A549 (cell line): ENCODE data around the gene CCDC70. TPM values are rescaled to one million over a fixed set of nuclear protein-coding genes. Genes with fewer than 3 reads are reported as not detected.

Experiments used
- ATAC-seq, 2 experiments: fragments of 200-7000 bp in 1 of 2; fragments of >200 bp in 1 of 2; cut with Nextera tagmentation in 1 of 2; cut with Tn5 transposase in 1 of 2; 3 replicates each; pipeline versions ENCODE4 v1.8.0 to v1.9.1; 2018 to 2020; ENCODE audit warnings: mild to moderate bottlenecking in 1 of 2, moderate library complexity in 1 of 2
- CTCF ChIA-PET: fragments of 300-600 bp; sonication (Branson Sonifier 250); formaldehyde crosslinking; extraction: SDS; loops from one replicate; lab custom pipeline; 2021; ENCODE audit warnings: antibody characterized with exemption, inconsistent platforms; lab: Yijun Ruan, JAX
- POLR2A ChIA-PET: fragments of 350-600 bp; formaldehyde crosslinking; extraction: SDS; loops from one replicate; lab custom pipeline; 2021; ENCODE audit warnings: antibody characterized with exemption, inconsistent platforms; lab: Yijun Ruan, JAX
- DNase-seq, 2 experiments: peaks; one replicate each; pipeline versions ENCODE4 v3.0.0 to v3.0.0-alpha.2; 2011 to 2016; ENCODE audit warnings: low read depth in 1 of 2, low spot score in 1 of 2
- FAIRE-seq: peaks from 2 replicates; lab custom pipeline; 2011; peaks lifted over from hg19 to GRCh38; lab: Jason Lieb, UNC
- H3K27ac ChIP-seq, 2 experiments: fragments of >200 bp; sonication (Bioruptor Twin); formaldehyde crosslinking; 3 replicates each; pipeline ENCODE4 v1.5.1; 2016 to 2017
- H3K4me1 ChIP-seq: fragments of >200 bp; sonication (Bioruptor Twin); formaldehyde crosslinking; 3 replicates; pipeline ENCODE4 v1.6.1; 2016
- H3K4me2 ChIP-seq: fragments of >200 bp; sonication (Bioruptor Twin); formaldehyde crosslinking; 3 replicates; pipeline ENCODE4 v1.6.1; 2016
- H3K4me3 ChIP-seq: fragments of >200 bp; sonication (Bioruptor Twin); formaldehyde crosslinking; 3 replicates; pipeline ENCODE4 v1.5.1; 2016
- H3K9me3 ChIP-seq: fragments of >200 bp; sonication (Bioruptor Twin); formaldehyde crosslinking; 3 replicates; pipeline ENCODE4 v1.6.1; 2016
- BHLHE40 ChIP-seq: IDR thresholded peaks from 2 replicates; pipeline ENCODE4 v1.6.1; 2012; ENCODE audit warnings: low read depth, low read length, inconsistent platforms
- CBX2 ChIP-seq: fragments of 200-600 bp; sonication (generic); IDR thresholded peaks from 2 replicates; pipeline ENCODE4 v1.6.1; 2016; ENCODE audit warnings: low read depth, mild to moderate bottlenecking, borderline replicate concordance
- CBX8 ChIP-seq: fragments of 200-600 bp; sonication (generic); IDR thresholded peaks from 2 replicates; pipeline ENCODE4 v1.6.1; 2016
- CEBPB ChIP-seq, 2 experiments: fragments of >200 bp in 1 of 2; sonication (Bioruptor Twin) in 1 of 2; formaldehyde crosslinking in 1 of 2; IDR thresholded peaks; 2 replicates each; pipeline ENCODE4 v1.6.1; 2012 to 2016
- EP300 ChIP-seq, 2 experiments: fragments of >200 bp; sonication (Bioruptor Twin); formaldehyde crosslinking; IDR thresholded peaks; 2 replicates in 1 of 2; 3 replicates in 1 of 2; pipeline ENCODE4 v1.6.1; 2016 to 2017
- ESRRA ChIP-seq: fragments of 150-350 bp; IDR thresholded peaks from 2 replicates; pipeline ENCODE4 v1.6.1; 2014; ENCODE audit warnings: mild to moderate bottlenecking, low read length, borderline replicate concordance
- FOSB ChIP-seq: fragments of 250-450 bp; sonication (Bioruptor Pico); IDR thresholded peaks from 2 replicates; pipeline ENCODE4 v1.5.0; 2020; ENCODE audit warnings: mild to moderate bottlenecking, moderate library complexity
- FOSL2 ChIP-seq, 2 experiments: fragments of 450-650 bp in 1 of 2; fragments of >200 bp in 1 of 2; sonication (Bioruptor Twin) in 1 of 2; formaldehyde crosslinking; IDR thresholded peaks; 2 replicates each; pipeline versions ENCODE4 v1.5.0 to v1.6.1; 2016 to 2020; ENCODE audit warnings: mild to moderate bottlenecking in 1 of 2, moderate library complexity in 1 of 2
- HOXA7 ChIP-seq: fragments of 250-450 bp; sonication (Bioruptor Pico); IDR thresholded peaks from 2 replicates; pipeline ENCODE4 v1.5.0; 2020; ENCODE audit warnings: mild to moderate bottlenecking, moderate library complexity
- HOXB5 ChIP-seq: fragments of 250-450 bp; sonication (Bioruptor Pico); IDR thresholded peaks from 2 replicates; pipeline ENCODE4 v1.5.0; 2020; ENCODE audit warnings: mild to moderate bottlenecking, moderate library complexity
- KDM5A ChIP-seq: fragments of 200-600 bp; sonication (generic); IDR thresholded peaks from 2 replicates; pipeline ENCODE4 v1.6.1; 2016; ENCODE audit warnings: antibody characterized with exemption, mild to moderate bottlenecking
- NFE2L2 ChIP-seq: fragments of 150-350 bp; conservative IDR thresholded peaks from 2 replicates; pipeline ENCODE4 v1.6.1; 2014; ENCODE audit warnings: low read length
- RARB ChIP-seq: fragments of 250-450 bp; sonication (Bioruptor Pico); IDR thresholded peaks from 2 replicates; pipeline ENCODE4 v1.8.0; 2021; ENCODE audit warnings: mild to moderate bottlenecking, moderate library complexity
- RFX5 ChIP-seq: fragments of 450-650 bp; IDR thresholded peaks from 2 replicates; pipeline ENCODE4 v1.7.1; 2014; ENCODE audit warnings: antibody characterized with exemption, mild to moderate bottlenecking, moderate library complexity
- RNF2 ChIP-seq: fragments of 200-600 bp; sonication (generic); IDR thresholded peaks from 2 replicates; pipeline ENCODE4 v1.6.1; 2016; ENCODE audit warnings: low read depth, mild to moderate bottlenecking, antibody characterized with exemption, moderate library complexity, borderline replicate concordance
- ZC3H11A ChIP-seq: fragments of 450-650 bp; IDR thresholded peaks from 2 replicates; pipeline ENCODE4 v1.6.1; 2014; ENCODE audit warnings: antibody characterized with exemption, mild to moderate bottlenecking
- ZFP36 ChIP-seq: fragments of 450-650 bp; IDR thresholded peaks from 2 replicates; pipeline ENCODE4 v1.6.1; 2014; ENCODE audit warnings: borderline replicate concordance; ENCODE audit not compliant: partially characterized antibody
- WGBS: methylation state at CpG from one replicate; pipeline ENCODE4 v1.1.6; 2017; ENCODE audit errors: missing lambda C conversion rate; 5-methylcytosine and 5-hydroxymethylcytosine counted together
- polyA plus RNA-seq, 4 experiments: library from polyadenylated mRNA; depleted of rRNA in 3 of 4; stranded (reverse); fragments of >200 nt; fragmentation: RNase III in 1 of 4; extraction: RNeasy Plus Mini Kit Qiagen cat#74134 plus additional on column Dnase treatment in 1 of 4; gene quantifications; 2 replicates in 3 of 4; 3 replicates in 1 of 4; pipeline ENCODE4 v1.2.3, GENCODE V29; 2011 to 2017
- TF ChIP-seq, protein P1 (sequence below): fragments of 450-650 bp; IDR thresholded peaks from 2 replicates; pipeline ENCODE4 v1.6.1; 2014; ENCODE audit warnings: antibody characterized with exemption
- TF ChIP-seq, protein P2 (sequence below): fragments of 200-600 bp; sonication (generic); IDR thresholded peaks from 2 replicates; pipeline ENCODE4 v1.6.1; 2016; ENCODE audit warnings: antibody characterized with exemption, mild to moderate bottlenecking, moderate library complexity
- TF ChIP-seq, protein P3 (sequence below): IDR thresholded peaks from 2 replicates; pipeline ENCODE4 v1.6.1; 2012

CCDC70 gene
- polyA plus RNA-seq, 2 of the 4 experiments (the other 2 are of a cell fraction) = not detected

DNA sequence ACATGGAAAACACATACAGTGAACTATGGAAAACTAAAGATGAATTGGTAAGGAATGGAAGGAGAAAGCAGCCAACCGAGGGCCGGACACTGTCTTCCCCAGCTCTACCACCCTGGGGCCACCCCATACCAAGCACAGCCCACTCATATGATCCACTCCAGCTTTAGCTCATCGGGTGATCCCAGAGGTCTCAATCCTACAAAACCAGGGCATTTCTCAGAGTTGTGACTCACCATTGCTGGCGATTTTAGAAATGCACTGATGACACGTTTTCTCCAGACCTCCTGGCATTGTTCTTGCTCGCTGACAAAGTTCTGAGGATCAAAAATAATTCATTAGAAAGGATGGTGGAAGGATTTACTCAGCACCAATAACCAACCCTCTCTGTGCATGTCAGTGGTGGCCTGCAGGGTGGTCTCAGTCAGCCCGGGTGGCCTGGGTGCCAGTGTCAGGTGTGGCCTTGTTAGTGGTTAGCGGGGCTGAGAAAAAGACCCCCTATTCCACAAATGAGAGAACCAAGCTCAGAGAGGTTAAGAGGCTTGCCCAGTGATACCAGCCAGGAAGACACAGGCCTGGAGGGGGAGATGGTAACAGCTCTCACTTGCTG, 23.4 kb upstream of the CCDC70 start:
- Histone ChIP-seq H3K4me2 (no peak overlapping the region), H3K27ac (no peak overlapping the region), H3K4me1 (no peaks in the 10 kb centered on the region), H3K9me3 (no peaks in the 10 kb centered on the region), H3K4me3 (no peak overlapping the region)
- no peak for TF ChIP-seq CBX2
- no peak for TF ChIP-seq HOXA7 (CRISPR knock-in tag)
- TF ChIP-seq ZFP36 = no peak
- no peak for TF ChIP-seq ZC3H11A
- no peak for TF ChIP-seq RARB (CRISPR knock-in tag)
- TF ChIP-seq NFE2L2 = no peak
- TF ChIP-seq, protein P1, sequence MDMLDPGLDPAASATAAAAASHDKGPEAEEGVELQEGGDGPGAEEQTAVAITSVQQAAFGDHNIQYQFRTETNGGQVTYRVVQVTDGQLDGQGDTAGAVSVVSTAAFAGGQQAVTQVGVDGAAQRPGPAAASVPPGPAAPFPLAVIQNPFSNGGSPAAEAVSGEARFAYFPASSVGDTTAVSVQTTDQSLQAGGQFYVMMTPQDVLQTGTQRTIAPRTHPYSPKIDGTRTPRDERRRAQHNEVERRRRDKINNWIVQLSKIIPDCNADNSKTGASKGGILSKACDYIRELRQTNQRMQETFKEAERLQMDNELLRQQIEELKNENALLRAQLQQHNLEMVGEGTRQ = no peak
- no peak for TF ChIP-seq FOSB (CRISPR knock-in tag)
- no peak for TF ChIP-seq CBX8
- DNase-seq (no peak), ATAC-seq (no peak), FAIRE-seq (no peak)
- POLR2A ChIA-PET = no interaction called here
- WGBS = 68% methylated on average over 7 of the region's 8 CpGs
- CTCF ChIA-PET = interaction anchor here (1.0 to 1.5 kb wide), 4 partner anchors 9 to 290 kb away, joined by 3 to 4 read pairs (median 3); no protein-coding TSS in a partner anchor

DNA sequence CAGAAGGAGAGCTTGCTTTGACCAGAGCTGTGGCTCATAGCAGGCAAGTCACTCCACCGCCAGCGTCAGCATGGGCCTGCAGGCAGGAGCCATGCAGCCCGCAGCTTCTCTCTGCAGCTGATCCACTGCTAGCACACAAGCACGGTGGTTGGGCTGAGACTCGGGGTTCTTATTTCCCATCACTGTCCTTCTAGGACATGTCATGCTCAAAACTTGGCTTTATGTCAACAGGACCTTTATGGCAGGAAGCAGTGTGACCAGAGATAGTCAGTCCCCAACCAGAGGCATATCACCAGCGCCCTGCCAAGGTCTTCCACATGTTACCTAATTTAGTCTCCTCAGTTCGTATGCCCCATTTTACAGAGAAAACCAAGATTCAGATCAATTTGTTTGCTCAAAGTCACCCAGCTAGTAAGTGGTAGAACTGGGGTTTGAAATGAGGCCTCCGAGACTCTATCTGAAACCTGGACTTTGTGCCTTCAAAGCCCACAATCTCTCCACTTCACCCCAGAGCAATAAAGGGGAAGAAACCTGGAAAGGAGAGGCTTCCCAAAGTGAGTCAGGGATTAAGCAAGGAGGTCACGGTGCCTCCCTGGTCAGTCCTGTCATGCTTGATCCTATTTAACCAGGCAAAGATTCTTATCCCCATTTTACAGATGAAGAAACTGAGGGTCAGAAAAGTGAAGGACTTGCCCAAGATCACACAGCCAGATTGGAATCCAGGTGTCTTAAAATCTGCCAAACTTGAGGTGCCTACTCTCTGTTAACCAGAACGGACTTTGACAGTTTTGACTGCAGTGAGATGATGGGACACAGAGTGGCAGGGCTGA, 21.8 kb upstream of the CCDC70 start:
- no peak overlapping the region for H3K27ac ChIP-seq
- no peak for TF ChIP-seq BHLHE40
- no peak for TF ChIP-seq ESRRA
- TF ChIP-seq FOSL2 (IDR thresholded peaks at IDR 0.05) = no peak
- no peak for TF ChIP-seq FOSL2 (CRISPR knock-in tag; IDR thresholded peaks at IDR 0.05)
- TF ChIP-seq FOSB (CRISPR knock-in tag) = no peak
- TF ChIP-seq, protein P1 = no peak
- no peak for TF ChIP-seq ZFP36
- TF ChIP-seq EP300 (IDR thresholded peaks at IDR 0.05) = no peak
- no peak for TF ChIP-seq CEBPB (IDR thresholded peaks at IDR 0.05)
- TF ChIP-seq RNF2 = no peak
- TF ChIP-seq RFX5 = no peak
- TF ChIP-seq, protein P2, sequence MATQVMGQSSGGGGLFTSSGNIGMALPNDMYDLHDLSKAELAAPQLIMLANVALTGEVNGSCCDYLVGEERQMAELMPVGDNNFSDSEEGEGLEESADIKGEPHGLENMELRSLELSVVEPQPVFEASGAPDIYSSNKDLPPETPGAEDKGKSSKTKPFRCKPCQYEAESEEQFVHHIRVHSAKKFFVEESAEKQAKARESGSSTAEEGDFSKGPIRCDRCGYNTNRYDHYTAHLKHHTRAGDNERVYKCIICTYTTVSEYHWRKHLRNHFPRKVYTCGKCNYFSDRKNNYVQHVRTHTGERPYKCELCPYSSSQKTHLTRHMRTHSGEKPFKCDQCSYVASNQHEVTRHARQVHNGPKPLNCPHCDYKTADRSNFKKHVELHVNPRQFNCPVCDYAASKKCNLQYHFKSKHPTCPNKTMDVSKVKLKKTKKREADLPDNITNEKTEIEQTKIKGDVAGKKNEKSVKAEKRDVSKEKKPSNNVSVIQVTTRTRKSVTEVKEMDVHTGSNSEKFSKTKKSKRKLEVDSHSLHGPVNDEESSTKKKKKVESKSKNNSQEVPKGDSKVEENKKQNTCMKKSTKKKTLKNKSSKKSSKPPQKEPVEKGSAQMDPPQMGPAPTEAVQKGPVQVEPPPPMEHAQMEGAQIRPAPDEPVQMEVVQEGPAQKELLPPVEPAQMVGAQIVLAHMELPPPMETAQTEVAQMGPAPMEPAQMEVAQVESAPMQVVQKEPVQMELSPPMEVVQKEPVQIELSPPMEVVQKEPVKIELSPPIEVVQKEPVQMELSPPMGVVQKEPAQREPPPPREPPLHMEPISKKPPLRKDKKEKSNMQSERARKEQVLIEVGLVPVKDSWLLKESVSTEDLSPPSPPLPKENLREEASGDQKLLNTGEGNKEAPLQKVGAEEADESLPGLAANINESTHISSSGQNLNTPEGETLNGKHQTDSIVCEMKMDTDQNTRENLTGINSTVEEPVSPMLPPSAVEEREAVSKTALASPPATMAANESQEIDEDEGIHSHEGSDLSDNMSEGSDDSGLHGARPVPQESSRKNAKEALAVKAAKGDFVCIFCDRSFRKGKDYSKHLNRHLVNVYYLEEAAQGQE = no peak
- TF ChIP-seq, protein P3, sequence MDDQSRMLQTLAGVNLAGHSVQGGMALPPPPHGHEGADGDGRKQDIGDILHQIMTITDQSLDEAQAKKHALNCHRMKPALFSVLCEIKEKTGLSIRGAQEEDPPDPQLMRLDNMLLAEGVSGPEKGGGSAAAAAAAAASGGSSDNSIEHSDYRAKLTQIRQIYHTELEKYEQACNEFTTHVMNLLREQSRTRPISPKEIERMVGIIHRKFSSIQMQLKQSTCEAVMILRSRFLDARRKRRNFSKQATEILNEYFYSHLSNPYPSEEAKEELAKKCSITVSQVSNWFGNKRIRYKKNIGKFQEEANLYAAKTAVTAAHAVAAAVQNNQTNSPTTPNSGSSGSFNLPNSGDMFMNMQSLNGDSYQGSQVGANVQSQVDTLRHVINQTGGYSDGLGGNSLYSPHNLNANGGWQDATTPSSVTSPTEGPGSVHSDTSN = no peak
- TF ChIP-seq KDM5A = no peak
- no peak for TF ChIP-seq HOXB5 (CRISPR knock-in tag)
- TF ChIP-seq, all 56 proteins: peak for 0
- DNase-seq (no peak), ATAC-seq (no peak), FAIRE-seq (no peak)
- Histone ChIP-seq H3K9me3 (no peaks in the 10 kb centered on the region), H3K4me2 (no peak overlapping the region), H3K4me3 (no peak overlapping the region), H3K4me1 (no peaks in the 10 kb centered on the region)
- WGBS = 76% methylated on average over 8 of the region's 10 CpGs
- ChIA-PET CTCF (interaction anchor here (0.7 to 1.2 kb wide), 2 partner anchors 25 kb away, joined by 3 read pairs; no protein-coding TSS in a partner anchor), POLR2A (no interaction called here)
